Stimulated activated CD8-positive, alpha-beta memory T cell treated with anti-CD3 and anti-CD28 coated beads, Interleukin-12 subunit alpha, Interleukin-12 subunit beta, amount 100 ng/mL, for 4 hours (primary cell): ENCODE results near the gene FCGR2B.
"Not testable (repeated sequence)": the region's sequence is repeated elsewhere in the genome, so short reads cannot be mapped to it uniquely, and the experiment has no call there.

Source experiments
- DNase-seq: peaks from one replicate; pipeline ENCODE4 v3.0.0-alpha.2; 2020; ENCODE audit warnings: low read depth

Gene FCGR2B

GRCh38 chr1:161647507-161648360 lies 15.2 kb upstream of the FCGR2B start:
- DNase-seq, result not testable (repeated sequence)

- not testable (repeated sequence) for DNase-seq
Measured at GRCh38 chr1:161653541-161653940, 9.4 kb upstream of the FCGR2B start.

GRCh38 chr1:161653971-161654370 lies 9.0 kb upstream of the FCGR2B start:
- DNase-seq, result not testable (repeated sequence)

- not testable (repeated sequence) for DNase-seq
Measured at GRCh38 chr1:161658524-161658923, 4.4 kb upstream of the FCGR2B start.

- DNase-seq, result not testable (repeated sequence)
Measured at GRCh38 chr1:161661660-161662311, 1.2 kb upstream of the FCGR2B start.

- DNase-seq, result not testable (repeated sequence)
Measured at GRCh38 chr1:161663569-161663968, 626 bp downstream of the FCGR2B start.

GRCh38 chr1:161664689-161665088 lies 1.7 kb downstream of the FCGR2B start:
- not testable (repeated sequence) for DNase-seq

GRCh38 chr1:161671045-161672020 lies 8.4 kb downstream of the FCGR2B start:
- DNase-seq, result not testable (repeated sequence)

GRCh38 chr1:161673437-161673836 lies 10.5 kb downstream of the FCGR2B start:
- DNase-seq, result not testable (repeated sequence)

GRCh38 chr1:161674447-161674846 lies 11.5 kb downstream of the FCGR2B start:
- not testable (repeated sequence) for DNase-seq

- DNase-seq, result not testable (repeated sequence)
Measured at GRCh38 chr1:161674908-161675307, 12.0 kb downstream of the FCGR2B start.

- DNase-seq, result no peak
Measured at GRCh38 chr1:161676441-161676840, 13.5 kb downstream of the FCGR2B start.

GRCh38 chr1:161676958-161677689 lies 14.2 kb downstream of the FCGR2B start:
- DNase-seq, result no peak

GRCh38 chr1:161678500-161678899 lies 15.6 kb downstream of the FCGR2B start:
- no peak for DNase-seq

- DNase-seq, result no peak
Measured at GRCh38 chr1:161681879-161682278, 18.9 kb downstream of the FCGR2B start.

GRCh38 chr1:161688946-161689345 lies 26.0 kb downstream of the FCGR2B start:
- DNase-seq, result no peak

GRCh38 chr1:161691846-161692245 lies 28.9 kb downstream of the FCGR2B start:
- DNase-seq, result no peak

- DNase-seq, result not testable (repeated sequence)
Measured at GRCh38 chr1:161693020-161693712, 30.2 kb downstream of the FCGR2B start.

GRCh38 chr1:161698302-161698701 lies 35.4 kb downstream of the FCGR2B start:
- not testable (repeated sequence) for DNase-seq

GRCh38 chr1:161702250-161702649 lies 39.3 kb downstream of the FCGR2B start:
- DNase-seq, result no peak

GRCh38 chr1:161705537-161705936 lies 42.6 kb downstream of the FCGR2B start:
- DNase-seq, result no peak
